B cell (primary cell): Measurements from ENCODE around the gene DNAJA1. TPM values are rescaled to one million over a fixed set of nuclear protein-coding genes. Genes with fewer than 3 reads are reported as not detected.

Experiments used
- ATAC-seq: fragments of 200-7000 bp; cut with Tn5 transposase; one replicate; pipeline ENCODE4 v1.10.0; 2021; ENCODE audit warnings: low read depth, mild to moderate bottlenecking, moderate number of reproducible peaks, moderate library complexity
- CTCF ChIA-PET: fragments of 350-600 bp; sonication (Branson Sonifier 250); formaldehyde crosslinking; loops from one replicate; lab custom pipeline; 2021; ENCODE audit warnings: antibody characterized with exemption, inconsistent platforms; lab: Charles Lee
- POLR2A ChIA-PET: fragments of 350-600 bp; sonication (Branson Sonifier 250); formaldehyde crosslinking; loops from one replicate; lab custom pipeline; 2021; ENCODE audit warnings: antibody characterized with exemption; lab: Charles Lee
- DNase-seq: peaks from one replicate; pipeline ENCODE4 v3.0.0; 2013
- H2AFZ ChIP-seq: 2 replicates; pipeline ENCODE4 v1.6.1; 2012; ENCODE audit warnings: mild to moderate bottlenecking, low read depth, low read length; ENCODE audit not compliant: insufficient read depth, poor library complexity, severe bottlenecking
- H3K27ac ChIP-seq, 2 donors: 1 replicate in 1 of 2; 2 replicates in 1 of 2; pipeline ENCODE4 v1.5.1; 2012 to 2013; ENCODE audit warnings: low read length in 2 of 2, mild to moderate bottlenecking in 2 of 2, moderate library complexity in 1 of 2
- H3K27me3 ChIP-seq, 4 experiments: fragments of 200-600 bp in 1 of 4; sonication (generic) in 1 of 4; replicated peaks in 1 of 4; 1 replicate in 2 of 4; 2 replicates in 2 of 4; pipeline versions ENCODE4 v1.6.1 to v1.7.0; 2013 to 2016; ENCODE audit warnings: low read length in 3 of 4, mild to moderate bottlenecking in 2 of 4, mixed read lengths in 1 of 4, moderate library complexity in 1 of 4; ENCODE audit not compliant: insufficient read depth in 4 of 4, control insufficient read depth in 3 of 4; ENCODE audit errors: control extremely low read depth in 1 of 4
- H3K36me3 ChIP-seq, 2 experiments: replicated peaks in 1 of 2; 1 replicate in 1 of 2; 2 replicates in 1 of 2; pipeline versions ENCODE4 v1.6.1 to v1.7.1; 2013; ENCODE audit warnings: low read length in 1 of 2; ENCODE audit not compliant: insufficient read depth in 2 of 2, control insufficient read depth in 1 of 2; ENCODE audit errors: control extremely low read depth in 1 of 2, extremely low read depth in 1 of 2
- H3K4me1 ChIP-seq, 2 donors: fragments of 200-600 bp in 1 of 2; sonication (generic) in 1 of 2; 1 replicate in 1 of 2; 2 replicates in 1 of 2; pipeline versions ENCODE4 v1.5.1 to v1.6.1; 2013 to 2017; ENCODE audit warnings: low read length in 2 of 2; ENCODE audit not compliant: control insufficient read depth in 2 of 2, insufficient read depth in 2 of 2
- H3K4me2 ChIP-seq: replicated peaks from 2 replicates; pipeline ENCODE3; 2012; ENCODE audit warnings: mild to moderate bottlenecking, low read depth, low read length; ENCODE audit not compliant: poor library complexity, severe bottlenecking
- H3K4me3 ChIP-seq, 5 experiments: fragments of 200-600 bp in 1 of 5; sonication (generic) in 1 of 5; 1 replicate in 3 of 5; 2 replicates in 2 of 5; pipeline versions ENCODE4 v1.5.1 to v1.7.0; 2011 to 2016; ENCODE audit warnings: low read length in 4 of 5, mild to moderate bottlenecking in 4 of 5, low read depth in 2 of 5, control low read depth in 1 of 5, moderate library complexity in 1 of 5; ENCODE audit not compliant: insufficient read depth in 1 of 5; ENCODE audit errors: control extremely low read depth in 1 of 5, extremely low read depth in 1 of 5
- H3K79me2 ChIP-seq: fragments of 200-600 bp; sonication (generic); one replicate; pipeline ENCODE4 v1.6.0; 2016; ENCODE audit warnings: low read length; ENCODE audit not compliant: control insufficient read depth, insufficient read depth
- H3K9ac ChIP-seq: fragments of 200-600 bp; sonication (generic); 2 replicates; pipeline ENCODE4 v1.6.1; 2017; ENCODE audit warnings: mild to moderate bottlenecking, low read length, moderate library complexity
- H3K9me3 ChIP-seq, 3 donors: one replicate each; pipeline versions ENCODE4 v1.6.1 to v1.7.1; 2013; ENCODE audit warnings: low read length in 2 of 3; ENCODE audit not compliant: control insufficient read depth in 2 of 3, insufficient read depth in 1 of 3; ENCODE audit errors: control extremely low read depth in 1 of 3
- H4K20me1 ChIP-seq: 2 replicates; pipeline ENCODE4 v1.6.0; 2012; ENCODE audit warnings: mild to moderate bottlenecking, low read length; ENCODE audit not compliant: insufficient read depth, control insufficient read depth, poor library complexity, severe bottlenecking
- H3K27ac Mint-ChIP-seq: one replicate; pipeline ENCODE4 v1.8.0; 2021; ENCODE audit warnings: mixed read lengths
- H3K27me3 Mint-ChIP-seq: one replicate; pipeline ENCODE4 v1.8.0; 2021; ENCODE audit warnings: mixed read lengths
- H3K4me1 Mint-ChIP-seq: one replicate; pipeline ENCODE4 v1.8.0; 2021; ENCODE audit warnings: mixed read lengths
- H3K4me3 Mint-ChIP-seq: one replicate; pipeline ENCODE4 v1.8.0; 2021; ENCODE audit warnings: mixed read lengths
- H3K9me3 Mint-ChIP-seq: one replicate; pipeline ENCODE4 v1.8.0; 2022; ENCODE audit warnings: mixed read lengths; ENCODE audit not compliant: insufficient read depth
- EZH2 ChIP-seq: IDR thresholded peaks from 2 replicates; pipeline ENCODE4 v1.6.1; 2012; ENCODE audit warnings: borderline replicate concordance, low read depth, mild to moderate bottlenecking, moderate library complexity, low read length; ENCODE audit not compliant: insufficient read depth, poor library complexity, severe bottlenecking
- WGBS: methylation state at CpG from one replicate; pipeline ENCODE4 v1.1.5; 2013; ENCODE audit warnings: missing lambda C conversion rate; ENCODE audit not compliant: insufficient coverage; 5-methylcytosine and 5-hydroxymethylcytosine counted together
- intact Hi-C: fragments of 100-400 bp; cut with micrococcal nuclease; formaldehyde crosslinking; loops from one replicate; pipeline ENCODE4 v1.10.0; 2022
- polyA plus RNA-seq: library from polyadenylated mRNA; depleted of rRNA; stranded (reverse); fragments of >200 nt; gene quantifications from 2 replicates; pipeline ENCODE4 v1.2.3, GENCODE V29; 2012
- total RNA-seq, 2 donors: library from RNA; stranded (reverse); fragments of 120-200 nt in 1 of 2; gene quantifications; 1 replicate in 1 of 2; 2 replicates in 1 of 2; pipeline versions ENCODE4 v1.2.3 to v1.2.4, GENCODE V29; 2013 to 2022
- TF ChIP-seq, protein P1 (sequence below): fragments of 200-600 bp; IDR thresholded peaks from one replicate; pipeline ENCODE4 v1.8.0; 2022; ENCODE audit warnings: antibody characterized with exemption, mild to moderate bottlenecking

The DNAJA1 gene
- total and polyA plus RNA-seq, 2 donors (not counting 1 experiment from before 2014, with no cell fraction given) = 68.6 to 104 TPM

- no peaks in the 10 kb centered on the region for H3K9me3 ChIP-seq
- Mint-ChIP-seq H3K4me1 (peaks cover 18% of the 10 kb centered on the region), H3K27me3 (no peaks in the 10 kb centered on the region), H3K27ac (no peak overlapping the region), H3K9me3 (no peaks in the 10 kb centered on the region), H3K4me3 (no peak overlapping the region)
- intact Hi-C loops = no loop called here
- H3K36me3 ChIP-seq = peaks cover 0 to 39% of the 10 kb centered on the region in 2 experiments
- WGBS = 100% methylated on average over 8 of the region's 9 CpGs
- no peak overlapping the region for H3K9ac ChIP-seq
- H3K79me2 ChIP-seq = no peaks in the 10 kb centered on the region
- TF ChIP-seq EZH2 = no peak
- TF ChIP-seq, protein P1, sequence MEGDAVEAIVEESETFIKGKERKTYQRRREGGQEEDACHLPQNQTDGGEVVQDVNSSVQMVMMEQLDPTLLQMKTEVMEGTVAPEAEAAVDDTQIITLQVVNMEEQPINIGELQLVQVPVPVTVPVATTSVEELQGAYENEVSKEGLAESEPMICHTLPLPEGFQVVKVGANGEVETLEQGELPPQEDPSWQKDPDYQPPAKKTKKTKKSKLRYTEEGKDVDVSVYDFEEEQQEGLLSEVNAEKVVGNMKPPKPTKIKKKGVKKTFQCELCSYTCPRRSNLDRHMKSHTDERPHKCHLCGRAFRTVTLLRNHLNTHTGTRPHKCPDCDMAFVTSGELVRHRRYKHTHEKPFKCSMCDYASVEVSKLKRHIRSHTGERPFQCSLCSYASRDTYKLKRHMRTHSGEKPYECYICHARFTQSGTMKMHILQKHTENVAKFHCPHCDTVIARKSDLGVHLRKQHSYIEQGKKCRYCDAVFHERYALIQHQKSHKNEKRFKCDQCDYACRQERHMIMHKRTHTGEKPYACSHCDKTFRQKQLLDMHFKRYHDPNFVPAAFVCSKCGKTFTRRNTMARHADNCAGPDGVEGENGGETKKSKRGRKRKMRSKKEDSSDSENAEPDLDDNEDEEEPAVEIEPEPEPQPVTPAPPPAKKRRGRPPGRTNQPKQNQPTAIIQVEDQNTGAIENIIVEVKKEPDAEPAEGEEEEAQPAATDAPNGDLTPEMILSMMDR = no peak
- peaks cover 10% of the 10 kb centered on the region for H4K20me1 ChIP-seq
- ATAC-seq = no peak
- no peaks in the 10 kb centered on the region for H3K27me3 ChIP-seq
- H3K27ac ChIP-seq = no peak overlapping the region
- no peak overlapping the region for H3K4me3 ChIP-seq
- ChIA-PET POLR2A (interaction anchor here (0.7 kb wide), 1 partner anchor 260 kb away, joined by 6 read pairs; no protein-coding TSS in a partner anchor), CTCF (interaction anchor here (0.7 to 1.6 kb wide), 3 partner anchors 15 to 369 kb away, joined by 3 to 6 read pairs (median 5); no protein-coding TSS in a partner anchor)
- DNase-seq = no peak
- no peak overlapping the region for H2AFZ ChIP-seq
- peaks cover 4 to 14% of the 10 kb centered on the region in 2 donors for H3K4me1 ChIP-seq
- no peak overlapping the region for H3K4me2 ChIP-seq
These were observed 15.8 kb downstream of the DNAJA1 start for GRCh38 chr9:33040792-33041431.

DNA sequence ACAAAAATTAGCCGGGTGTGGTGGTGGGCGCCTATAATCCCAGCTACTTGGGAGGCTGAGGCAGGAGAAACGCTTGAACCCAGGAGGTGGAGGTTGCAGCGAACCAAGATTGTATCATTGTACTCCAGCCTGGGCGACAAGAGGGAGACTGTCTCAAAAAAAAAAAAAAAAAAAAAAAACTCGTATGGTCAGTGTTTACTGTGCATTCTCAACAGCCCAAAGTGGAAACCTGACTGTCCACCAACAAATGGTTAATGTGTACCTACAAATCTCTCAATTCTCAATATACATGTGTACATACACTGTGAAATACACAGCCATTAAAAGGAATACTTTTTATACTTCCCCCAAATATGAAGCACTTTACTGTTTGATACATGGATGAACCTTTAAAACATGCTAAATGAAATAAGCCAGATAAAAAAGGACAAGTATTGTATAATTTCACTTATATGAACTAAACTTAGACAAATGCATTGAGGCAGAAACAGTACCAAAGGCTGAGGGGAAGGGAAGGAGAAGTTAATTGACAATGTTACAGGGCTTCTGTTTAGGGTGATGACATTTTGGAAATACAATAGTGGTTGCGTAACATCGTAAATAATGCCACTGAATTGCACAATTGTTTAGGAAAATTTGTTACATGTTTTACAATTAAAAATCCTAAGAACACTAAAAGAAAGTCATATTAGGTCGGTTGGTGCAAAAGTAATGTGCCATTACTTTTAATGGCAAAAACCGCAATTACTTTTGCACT lies 16.5 kb downstream of the DNAJA1 start:
- Histone ChIP-seq H4K20me1 (peaks cover 10% of the 10 kb centered on the region), H3K79me2 (no peaks in the 10 kb centered on the region), H3K36me3 (peaks cover 0 to 36% of the 10 kb centered on the region in 2 experiments), H3K4me2 (no peak overlapping the region), H3K27me3 (no peaks in the 10 kb centered on the region), H3K4me3 (no peak overlapping the region), H2AFZ (no peak overlapping the region), H3K27ac (no peak overlapping the region), H3K9me3 (no peaks in the 10 kb centered on the region), H3K4me1 (peaks cover 4 to 14% of the 10 kb centered on the region in 2 donors), H3K9ac (no peak overlapping the region)
- CTCF ChIA-PET = no interaction called here
- Mint-ChIP-seq H3K27ac (no peak overlapping the region), H3K27me3 (no peaks in the 10 kb centered on the region), H3K4me3 (no peak overlapping the region), H3K9me3 (no peaks in the 10 kb centered on the region), H3K4me1 (peaks cover 18% of the 10 kb centered on the region)
- DNase-seq (no peak), ATAC-seq (no peak)
- 100% methylated on average over 5 of the region's 10 CpGs for whole genome bisulfite sequencing
- no peak for TF ChIP-seq EZH2
- TF ChIP-seq, protein P1 = no peak
- POLR2A ChIA-PET = no interaction called here
- intact Hi-C loops = no loop called here
